ENCODE data around the gene TMEM128.
"Not testable (repeated sequence)": the region's sequence is repeated elsewhere in the genome, so short reads cannot be mapped to it uniquely, and the experiment has no call there.

Gene TMEM128

DNA sequence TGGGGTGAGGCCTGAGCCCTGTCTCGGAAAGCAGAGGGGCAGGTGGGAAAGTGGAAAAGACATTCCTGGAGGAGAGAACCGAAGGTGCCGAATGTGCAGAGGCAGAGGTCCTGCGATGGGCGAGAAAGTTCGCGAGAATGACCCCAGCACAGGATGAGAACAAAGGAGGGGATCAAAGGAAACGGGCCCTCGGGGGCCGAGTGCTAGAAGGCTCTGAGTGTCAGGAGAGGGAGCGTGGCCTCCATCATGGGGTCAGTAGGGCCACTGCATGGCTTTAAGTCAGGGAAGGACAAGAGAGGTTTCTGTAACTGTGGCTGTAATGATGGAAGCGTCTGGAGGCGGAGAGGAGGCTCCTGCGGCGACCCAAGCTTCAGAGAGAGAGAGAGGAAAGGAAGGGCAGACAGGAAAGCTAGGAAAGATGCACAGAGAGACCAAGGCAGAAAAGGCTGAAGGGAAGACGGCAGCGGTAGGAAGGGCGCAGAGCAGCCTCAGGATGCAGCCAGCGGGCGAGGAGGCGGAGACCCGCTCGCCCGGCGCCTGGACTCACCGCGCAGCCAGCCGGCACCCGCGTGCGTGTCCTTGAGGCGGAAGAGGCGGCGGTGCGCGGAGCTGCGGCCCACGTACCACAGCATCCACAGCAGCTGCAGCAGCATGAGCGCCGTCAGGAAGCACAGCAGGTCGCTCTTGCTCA, 22.0 kb downstream of the TMEM128 start:
- Histone ChIP-seq H3K4me2 (ENCODE audit: low read length) (peak overlapping the region; percentile 49), H3K4me1 (ENCODE audit: control insufficient read depth, insufficient read depth, low read length) (no peaks in the 10 kb centered on the region), H3K36me3 (ENCODE audit: insufficient read depth, low read length) (no peaks in the 10 kb centered on the region), H3K4me3 (ENCODE audit: low read length) (no peak overlapping the region), H3K27me3 (ENCODE audit: control insufficient read depth, insufficient read depth, low read length) (peaks cover 64% of the 10 kb centered on the region), H3K9me3 (replicated peaks; ENCODE audit: low read length) (no peaks in the 10 kb centered on the region), H3K9ac (ENCODE audit: low read depth, low read length) (no peak overlapping the region)

DNA sequence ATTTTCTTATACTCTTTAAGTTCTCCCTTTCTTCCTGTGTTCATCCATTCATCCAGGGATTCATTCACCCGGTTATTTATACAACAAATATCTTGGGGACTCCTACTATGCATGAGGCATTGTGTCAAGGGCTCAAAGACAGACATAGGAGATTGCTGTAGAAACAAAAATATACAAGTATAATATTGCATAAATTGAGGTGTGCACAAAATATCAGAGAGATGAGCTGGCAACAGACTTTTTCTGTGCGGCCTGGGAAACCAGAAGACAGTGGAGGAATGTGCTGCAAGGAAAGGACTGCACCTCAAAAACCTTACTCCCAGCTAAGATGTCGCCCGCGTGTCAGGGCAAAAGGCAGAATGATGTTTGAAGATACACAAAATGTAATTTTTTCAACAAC, 30.9 kb downstream of the TMEM128 start:
- H3K9ac ChIP-seq (ENCODE audit: low read depth, low read length) = no peak overlapping the region
- H3K27me3 ChIP-seq (ENCODE audit: control insufficient read depth, insufficient read depth, low read length) = peaks cover 9% of the 10 kb centered on the region
- H3K36me3 ChIP-seq (ENCODE audit: insufficient read depth, low read length) = no peaks in the 10 kb centered on the region

DNA sequence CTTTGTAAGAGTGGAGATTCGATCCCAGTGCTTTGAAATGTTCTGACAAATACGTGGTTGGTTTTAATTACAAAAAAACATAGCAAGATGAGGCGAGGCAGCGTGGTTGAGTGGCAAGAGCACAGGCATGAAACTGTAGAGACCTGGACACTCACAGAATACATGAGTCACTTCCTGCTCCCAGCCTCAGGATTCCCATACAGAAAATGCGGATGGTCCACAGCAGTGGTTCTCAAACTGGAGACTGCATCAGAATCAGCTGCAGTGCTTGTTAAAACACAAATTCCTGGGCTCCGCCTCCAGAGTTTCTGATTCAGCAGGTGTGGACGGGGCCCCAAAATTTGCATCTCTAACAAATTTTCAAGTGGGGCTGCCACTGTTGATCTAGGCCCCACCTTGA, 31.4 kb downstream of the TMEM128 start:
- Histone ChIP-seq H3K9ac (ENCODE audit: low read depth, low read length) (no peak overlapping the region), H3K4me2 (ENCODE audit: low read length) (peak overlapping the region; percentile 53), H3K4me3 (ENCODE audit: low read length) (no peak overlapping the region), H3K9me3 (replicated peaks; ENCODE audit: low read length) (no peaks in the 10 kb centered on the region), H3K27me3 (ENCODE audit: control insufficient read depth, insufficient read depth, low read length) (peaks cover 5% of the 10 kb centered on the region), H3K4me1 (ENCODE audit: control insufficient read depth, insufficient read depth, low read length) (peaks cover 12% of the 10 kb centered on the region), H3K36me3 (ENCODE audit: insufficient read depth, low read length) (no peaks in the 10 kb centered on the region)

More for the DNA sequence above, 30.9 kb downstream of the TMEM128 start:
- no peaks in the 10 kb centered on the region for H3K9me3 ChIP-seq (replicated peaks; ENCODE audit: low read length)
- no peak overlapping the region for H3K4me2 ChIP-seq (ENCODE audit: low read length)
- H3K4me3 ChIP-seq (ENCODE audit: low read length) = no peak overlapping the region
- H3K4me1 ChIP-seq (ENCODE audit: control insufficient read depth, insufficient read depth, low read length) = peaks cover 12% of the 10 kb centered on the region

DNA sequence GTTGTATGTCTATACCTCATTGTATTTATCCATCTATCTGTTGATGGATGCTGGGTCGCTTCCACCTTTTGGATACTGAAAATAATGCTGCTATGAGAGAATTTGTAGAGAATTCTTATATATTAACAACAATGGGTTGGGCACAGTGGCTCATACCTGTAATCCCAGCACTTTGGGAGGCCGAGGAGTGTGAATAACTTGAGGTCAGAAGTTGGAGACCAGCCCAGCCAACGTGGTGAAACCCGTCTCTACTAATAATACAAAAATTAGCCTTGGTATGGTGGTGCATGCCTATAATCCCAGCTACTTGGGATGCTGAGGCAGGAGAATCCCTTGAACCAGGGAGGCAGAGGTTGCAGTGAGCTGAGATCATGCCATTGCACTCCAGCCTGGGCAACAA, 34.3 kb downstream of the TMEM128 start:
- Histone ChIP-seq H3K4me1 (ENCODE audit: control insufficient read depth, insufficient read depth, low read length) (peaks cover 12% of the 10 kb centered on the region), H3K27me3 (ENCODE audit: control insufficient read depth, insufficient read depth, low read length) (peaks cover 16% of the 10 kb centered on the region)
- H3K36me3 ChIP-seq (ENCODE audit: insufficient read depth, low read length); H3K4me3 ChIP-seq (ENCODE audit: low read length); H3K4me2 ChIP-seq (ENCODE audit: low read length); H3K9ac ChIP-seq (ENCODE audit: low read depth, low read length); H3K9me3 ChIP-seq (replicated peaks; ENCODE audit: low read length): not testable (repeated sequence)

DNA sequence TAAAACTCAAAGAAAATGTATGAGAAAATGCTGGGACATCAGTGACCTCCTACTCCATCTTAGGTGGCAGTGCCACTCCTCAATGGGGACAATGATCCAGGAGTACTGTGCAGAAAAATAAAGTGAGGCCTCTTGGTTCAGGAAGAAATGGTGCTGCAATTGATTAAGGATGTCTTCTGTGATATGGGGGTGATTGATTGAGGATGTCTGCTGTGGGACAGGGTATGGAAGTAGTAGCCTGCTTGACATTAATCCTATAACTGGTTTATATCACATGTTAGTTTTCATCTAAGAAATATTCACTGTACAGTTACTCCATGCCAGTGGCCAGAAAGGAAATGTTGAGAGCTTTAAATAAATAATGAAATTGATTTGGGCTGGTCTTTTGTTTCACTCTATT, 41.8 kb downstream of the TMEM128 start:
- H3K9me3 ChIP-seq (replicated peaks; ENCODE audit: low read length) = no peaks in the 10 kb centered on the region
- H3K4me1 ChIP-seq (ENCODE audit: control insufficient read depth, insufficient read depth, low read length) = no peaks in the 10 kb centered on the region
- H3K36me3 ChIP-seq (ENCODE audit: insufficient read depth, low read length) = no peaks in the 10 kb centered on the region
- H3K4me2 ChIP-seq (ENCODE audit: low read length) = no peak overlapping the region
- H3K27me3 ChIP-seq (ENCODE audit: control insufficient read depth, insufficient read depth, low read length) = peaks cover 29% of the 10 kb centered on the region
- H3K9ac ChIP-seq (ENCODE audit: low read depth, low read length) = no peak overlapping the region
- H3K4me3 ChIP-seq (ENCODE audit: low read length) = no peak overlapping the region

DNA sequence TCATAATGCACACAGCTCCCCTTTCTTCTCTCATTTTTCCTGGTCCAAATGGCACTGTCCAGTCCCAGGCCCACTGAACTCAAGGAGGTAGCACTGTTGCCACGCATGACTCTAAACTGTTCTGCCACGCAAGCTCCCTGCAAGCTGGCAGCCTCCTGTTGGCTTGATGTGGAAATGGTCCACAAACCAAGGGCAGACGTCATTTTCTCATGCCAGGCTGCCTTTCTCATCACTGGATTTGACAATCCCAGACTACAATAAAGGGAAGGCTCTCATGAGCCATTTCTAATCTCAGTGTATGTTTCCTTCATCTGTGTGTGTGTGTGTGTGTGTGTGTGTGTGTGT, 43.6 kb downstream of the TMEM128 start:
- Histone ChIP-seq H3K9me3 (replicated peaks; ENCODE audit: low read length) (no peaks in the 10 kb centered on the region), H3K4me3 (ENCODE audit: low read length) (no peak overlapping the region), H3K36me3 (ENCODE audit: insufficient read depth, low read length) (no peaks in the 10 kb centered on the region), H3K4me1 (ENCODE audit: control insufficient read depth, insufficient read depth, low read length) (no peaks in the 10 kb centered on the region), H3K9ac (ENCODE audit: low read depth, low read length) (no peak overlapping the region), H3K4me2 (ENCODE audit: low read length) (no peak overlapping the region), H3K27me3 (ENCODE audit: control insufficient read depth, insufficient read depth, low read length) (peaks cover 19% of the 10 kb centered on the region)

DNA sequence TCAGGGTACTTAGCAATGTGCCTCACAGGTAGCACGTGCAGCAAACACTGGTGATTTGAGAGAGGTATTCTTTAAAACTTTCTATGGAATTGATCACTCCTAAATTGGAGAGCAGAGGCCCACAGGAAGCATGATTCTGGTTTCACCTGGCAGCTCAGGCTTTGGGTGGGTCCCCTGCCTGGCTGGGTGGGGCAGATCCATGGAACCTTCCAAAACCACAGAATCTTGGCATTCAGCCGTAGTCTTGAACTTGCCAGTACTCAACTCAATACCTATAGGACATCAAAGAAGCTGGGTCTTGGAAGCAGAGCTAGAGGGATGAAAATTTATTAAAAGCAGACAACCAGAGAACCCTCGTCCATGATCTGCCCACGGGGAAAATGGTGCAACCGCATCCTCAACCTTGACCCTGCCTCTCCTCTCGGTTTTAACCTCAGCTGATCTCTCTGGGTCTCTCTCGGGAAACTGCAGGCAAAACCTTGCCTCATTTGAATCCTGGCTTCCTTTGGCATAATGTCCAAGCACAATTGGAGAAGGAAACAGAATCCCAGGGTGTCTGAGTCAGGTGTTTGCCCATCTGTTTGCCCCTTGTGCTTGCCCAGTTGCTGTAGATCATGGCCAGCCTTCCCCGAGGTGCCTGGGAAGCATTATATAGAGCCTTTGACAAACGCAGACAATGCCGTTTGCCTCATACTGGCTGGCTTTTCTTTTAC, 44.2 kb downstream of the TMEM128 start:
- no peaks in the 10 kb centered on the region for H3K36me3 ChIP-seq (ENCODE audit: insufficient read depth, low read length)
- peaks cover 18% of the 10 kb centered on the region for H3K27me3 ChIP-seq (ENCODE audit: control insufficient read depth, insufficient read depth, low read length)
- H3K9ac ChIP-seq (ENCODE audit: low read depth, low read length) = no peak overlapping the region
- H3K4me1 ChIP-seq (ENCODE audit: control insufficient read depth, insufficient read depth, low read length) = no peaks in the 10 kb centered on the region
- H3K9me3 ChIP-seq (replicated peaks; ENCODE audit: low read length) = no peaks in the 10 kb centered on the region
- H3K4me2 ChIP-seq (ENCODE audit: low read length) = no peak overlapping the region
- no peak overlapping the region for H3K4me3 ChIP-seq (ENCODE audit: low read length)

DNA sequence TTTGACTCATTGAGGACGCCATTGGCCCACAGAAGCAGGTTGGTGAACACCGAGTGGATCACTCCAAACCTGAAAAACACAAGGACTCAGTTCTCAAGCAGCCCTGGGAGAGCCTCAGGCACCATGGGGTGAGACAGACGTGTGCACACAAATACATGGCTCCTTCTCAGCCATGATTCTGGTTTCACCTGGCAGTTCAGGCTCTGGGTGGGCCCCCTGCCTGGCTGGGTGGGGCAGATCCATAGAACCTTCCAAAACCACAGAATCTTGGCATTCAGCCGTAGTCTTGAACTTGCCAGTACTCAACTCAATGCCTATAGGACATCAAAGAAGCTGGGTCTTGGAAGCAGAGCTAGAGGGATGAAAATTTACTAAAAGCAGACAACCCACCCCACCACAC, 45.5 kb downstream of the TMEM128 start:
- H3K4me3 ChIP-seq (ENCODE audit: low read length) = no peak overlapping the region
- H3K27me3 ChIP-seq (ENCODE audit: control insufficient read depth, insufficient read depth, low read length) = peaks cover 18% of the 10 kb centered on the region
- H3K9me3 ChIP-seq (replicated peaks; ENCODE audit: low read length) = no peaks in the 10 kb centered on the region
- H3K4me2 ChIP-seq (ENCODE audit: low read length) = no peak overlapping the region
- no peaks in the 10 kb centered on the region for H3K4me1 ChIP-seq (ENCODE audit: control insufficient read depth, insufficient read depth, low read length)
- no peak overlapping the region for H3K9ac ChIP-seq (ENCODE audit: low read depth, low read length)
- H3K36me3 ChIP-seq (ENCODE audit: insufficient read depth, low read length) = no peaks in the 10 kb centered on the region

DNA sequence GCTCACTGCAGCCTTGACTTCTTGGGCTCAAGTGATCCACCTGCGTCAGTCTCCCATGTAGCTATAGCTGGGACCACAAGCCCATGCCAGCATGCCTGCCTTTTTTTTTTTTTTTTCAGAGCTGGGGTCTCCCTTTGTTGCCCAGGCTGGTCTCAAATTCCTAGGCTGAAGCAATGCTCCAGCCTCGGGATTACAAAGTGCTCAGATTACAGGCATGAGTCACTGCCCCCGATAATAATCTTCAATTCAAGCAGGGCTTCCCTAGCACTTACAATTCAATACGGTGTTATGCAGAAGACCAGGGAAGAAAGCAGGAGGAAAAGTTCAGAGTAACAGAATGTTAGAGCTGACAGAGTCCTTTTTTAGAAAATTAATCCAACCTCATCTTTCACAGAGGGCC, 47.4 kb downstream of the TMEM128 start:
- H3K9me3 ChIP-seq (replicated peaks; ENCODE audit: low read length) = no peaks in the 10 kb centered on the region
- H3K4me2 ChIP-seq (ENCODE audit: low read length) = no peak overlapping the region
- no peaks in the 10 kb centered on the region for H3K4me1 ChIP-seq (ENCODE audit: control insufficient read depth, insufficient read depth, low read length)
- no peaks in the 10 kb centered on the region for H3K36me3 ChIP-seq (ENCODE audit: insufficient read depth, low read length)
- peaks cover 11% of the 10 kb centered on the region for H3K27me3 ChIP-seq (ENCODE audit: control insufficient read depth, insufficient read depth, low read length)
- H3K4me3 ChIP-seq (ENCODE audit: low read length) = no peak overlapping the region
- H3K9ac ChIP-seq (ENCODE audit: low read depth, low read length) = no peak overlapping the region

DNA sequence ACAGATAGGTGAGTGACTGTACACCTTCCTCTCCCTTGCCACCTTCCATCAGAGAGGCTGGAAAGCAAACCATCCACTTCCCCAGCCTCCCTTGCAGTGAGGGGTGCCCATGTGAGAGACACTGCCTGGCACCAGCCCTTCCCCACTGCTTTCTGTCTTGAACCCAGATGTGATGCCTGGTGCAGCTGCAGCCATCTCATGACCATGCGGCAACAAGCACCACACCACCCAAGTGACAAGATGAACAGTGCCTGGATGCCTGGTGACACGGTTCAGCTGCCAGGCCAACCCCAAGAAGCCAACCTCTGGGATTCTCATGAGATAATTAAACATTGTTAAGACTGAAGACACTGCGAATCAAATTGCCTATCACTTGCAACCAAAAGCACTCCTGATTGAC, 52.7 kb downstream of the TMEM128 start:
- no peaks in the 10 kb centered on the region for H3K36me3 ChIP-seq (ENCODE audit: insufficient read depth, low read length)
- H3K4me2 ChIP-seq (ENCODE audit: low read length) = no peak overlapping the region
- no peaks in the 10 kb centered on the region for H3K9me3 ChIP-seq (replicated peaks; ENCODE audit: low read length)
- H3K9ac ChIP-seq (ENCODE audit: low read depth, low read length) = no peak overlapping the region
- no peak overlapping the region for H3K4me3 ChIP-seq (ENCODE audit: low read length)
- H3K4me1 ChIP-seq (ENCODE audit: control insufficient read depth, insufficient read depth, low read length) = no peaks in the 10 kb centered on the region
- H3K27me3 ChIP-seq (ENCODE audit: control insufficient read depth, insufficient read depth, low read length) = no peaks in the 10 kb centered on the region

DNA sequence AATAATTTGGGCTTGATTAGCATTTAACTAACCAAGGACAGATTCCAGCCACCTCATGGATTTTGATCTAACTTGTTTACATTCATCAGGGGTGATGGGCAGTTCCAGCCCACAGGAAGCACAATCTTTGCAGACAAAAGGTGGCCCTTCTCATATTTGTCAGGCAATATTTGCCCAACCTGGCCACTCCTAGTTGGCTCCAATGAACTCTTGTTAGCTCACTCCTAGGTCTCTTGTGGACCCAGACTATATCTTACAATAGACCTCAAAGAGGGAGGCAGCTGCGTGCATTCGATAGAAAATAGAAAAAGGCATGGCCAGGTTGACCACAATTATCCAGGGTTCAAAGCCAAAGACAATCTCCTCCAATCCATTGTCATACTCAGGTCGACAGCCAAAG, 59.5 kb downstream of the TMEM128 start:
- not testable (repeated sequence) for H3K4me1 ChIP-seq (ENCODE audit: control insufficient read depth, insufficient read depth, low read length); H3K36me3 ChIP-seq (ENCODE audit: insufficient read depth, low read length); H3K9ac ChIP-seq (ENCODE audit: low read depth, low read length); H3K27me3 ChIP-seq (ENCODE audit: control insufficient read depth, insufficient read depth, low read length); H3K4me3 ChIP-seq (ENCODE audit: low read length); H3K4me2 ChIP-seq (ENCODE audit: low read length); H3K9me3 ChIP-seq (replicated peaks; ENCODE audit: low read length)

Measured in skeletal muscle satellite cell (primary cell).